HG02678 (cell line): Measurements from ENCODE around the gene RABGAP1L.

ENCODE experiments used
- ATAC-seq: cut with Tn5 transposase; IDR thresholded peaks from one replicate; pipeline ENCODE4 v1.9.1; 2021; ENCODE audit warnings: mild to moderate bottlenecking, moderate library complexity; ENCODE audit not compliant: unreplicated experiment

Gene RABGAP1L

GRCh38 chr1:174743654-174744561 is 584.6 kb downstream of the RABGAP1L start:
- no peak for ATAC-seq

- ATAC-seq, result no peak
Observed at GRCh38 chr1:174744886-174745285, 585.6 kb downstream of the RABGAP1L start.

GRCh38 chr1:174746024-174746808 is 586.9 kb downstream of the RABGAP1L start:
- no peak for ATAC-seq

DNA sequence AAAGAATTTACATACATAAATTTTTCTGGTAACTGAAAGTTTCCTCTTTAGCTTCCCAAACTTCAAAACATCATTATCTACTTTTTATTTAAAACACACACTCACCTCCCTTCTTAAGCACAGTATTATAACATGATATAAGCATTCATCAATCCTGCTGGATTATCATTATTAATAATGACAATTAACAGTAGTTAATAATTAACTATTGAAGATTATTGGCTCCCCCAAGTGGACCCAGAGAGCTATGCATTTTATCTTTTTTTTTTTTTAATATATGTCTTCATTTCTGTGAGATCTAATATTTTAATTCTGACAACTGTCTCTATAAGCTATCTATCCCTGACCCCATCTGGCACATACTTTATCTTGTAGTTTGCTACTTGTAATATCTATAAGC is 588.3 kb downstream of the RABGAP1L start:
- no peak for ATAC-seq

DNA sequence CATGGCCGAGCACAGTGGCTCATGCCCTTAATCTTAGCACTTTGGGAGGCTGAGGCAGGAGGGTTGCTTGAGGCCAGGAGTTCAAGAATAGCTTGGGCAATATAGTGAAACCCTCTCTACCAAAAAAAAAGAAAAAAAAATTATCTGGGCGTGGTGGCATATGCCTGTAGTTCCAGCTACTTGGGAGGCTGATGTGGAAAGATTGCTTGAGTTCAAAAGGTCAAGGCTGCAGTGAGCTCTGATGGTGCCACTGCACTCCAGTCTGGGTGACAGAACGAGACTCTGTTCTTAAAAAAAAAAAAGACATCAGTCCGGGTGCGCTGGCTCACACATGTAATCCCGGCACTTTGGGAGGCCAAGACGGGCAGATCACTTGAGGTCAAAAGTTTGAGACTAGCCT is 589.3 kb downstream of the RABGAP1L start:
- no peak for ATAC-seq

DNA sequence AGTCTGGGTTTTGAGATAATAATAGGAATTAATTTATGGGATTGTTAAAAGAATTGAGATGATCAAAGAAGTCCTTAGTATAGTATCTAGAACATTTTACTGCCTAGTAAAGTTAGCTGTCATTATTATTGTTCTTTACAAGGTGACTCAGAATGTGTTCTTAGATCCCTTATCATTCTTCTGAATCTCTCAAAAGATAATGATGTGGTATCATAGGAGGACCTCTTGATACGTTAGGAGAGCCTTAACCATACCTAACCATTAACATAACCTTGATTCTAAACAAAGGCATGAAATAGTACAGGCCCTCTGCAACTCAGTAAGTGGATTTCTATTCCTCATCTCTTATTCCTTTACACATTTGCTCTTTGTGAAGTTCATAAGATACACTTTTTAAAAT is 593.8 kb downstream of the RABGAP1L start:
- no peak for ATAC-seq

- ATAC-seq, result no peak
Observed at GRCh38 chr1:174761335-174761734, 602.0 kb downstream of the RABGAP1L start.

DNA sequence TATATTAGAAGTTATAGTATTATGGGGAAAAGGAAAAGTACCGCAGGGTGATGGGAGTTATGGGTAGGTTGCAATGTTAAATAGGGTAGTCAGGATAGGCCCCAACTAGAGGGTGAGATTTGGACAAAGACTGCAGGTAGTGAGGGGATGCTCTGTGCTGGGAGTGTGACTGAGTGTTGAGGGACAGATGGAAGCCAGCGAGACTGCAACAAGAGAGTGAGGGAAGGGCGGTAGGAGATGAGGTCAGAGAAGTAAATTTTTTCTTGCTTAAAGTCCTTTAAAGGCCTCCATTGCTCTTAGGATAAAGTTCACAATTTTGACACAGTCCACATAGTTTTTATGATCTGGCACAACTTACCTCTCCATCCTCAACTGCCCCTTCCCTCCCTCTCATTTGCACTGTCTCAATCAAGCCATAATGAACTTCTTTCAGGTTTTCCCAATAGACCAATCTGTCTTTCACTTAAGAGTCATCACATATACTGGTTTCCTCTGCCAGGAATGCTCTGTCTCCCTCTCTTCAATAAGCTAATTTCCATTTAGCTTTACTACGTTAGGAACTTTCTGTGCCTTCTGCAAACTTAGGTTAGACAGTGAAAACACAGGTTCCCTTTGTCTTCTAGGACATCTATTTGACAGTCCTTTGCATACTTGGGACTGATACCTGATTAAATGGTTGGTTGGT is 602.7 kb downstream of the RABGAP1L start:
- ATAC-seq, result no peak

- no peak for ATAC-seq
Observed at GRCh38 chr1:174764191-174764590, 604.9 kb downstream of the RABGAP1L start.

DNA sequence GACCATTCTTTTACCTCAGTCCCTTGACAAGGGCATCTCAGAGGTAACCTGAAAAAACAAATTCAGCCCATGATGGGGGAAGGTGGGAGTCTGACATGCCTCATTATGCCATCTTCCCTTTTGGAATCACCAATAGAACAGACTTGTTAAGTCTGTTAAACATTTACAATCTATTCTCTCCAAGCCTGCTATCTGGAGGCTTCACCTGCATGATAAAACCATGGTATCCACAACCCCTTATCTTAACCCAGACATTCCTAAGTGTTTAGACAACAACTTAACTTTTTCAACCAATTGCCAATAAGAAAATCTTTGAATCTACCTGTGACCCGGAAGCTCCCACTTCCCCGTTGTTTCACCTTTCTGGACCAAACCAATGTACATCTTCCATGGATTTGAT is 607.4 kb downstream of the RABGAP1L start:
- ATAC-seq, result no peak

- ATAC-seq, result no peak
Observed at GRCh38 chr1:174768516-174768915, 609.2 kb downstream of the RABGAP1L start.

- no peak for ATAC-seq
Observed at GRCh38 chr1:174768949-174769348, 609.6 kb downstream of the RABGAP1L start.

DNA sequence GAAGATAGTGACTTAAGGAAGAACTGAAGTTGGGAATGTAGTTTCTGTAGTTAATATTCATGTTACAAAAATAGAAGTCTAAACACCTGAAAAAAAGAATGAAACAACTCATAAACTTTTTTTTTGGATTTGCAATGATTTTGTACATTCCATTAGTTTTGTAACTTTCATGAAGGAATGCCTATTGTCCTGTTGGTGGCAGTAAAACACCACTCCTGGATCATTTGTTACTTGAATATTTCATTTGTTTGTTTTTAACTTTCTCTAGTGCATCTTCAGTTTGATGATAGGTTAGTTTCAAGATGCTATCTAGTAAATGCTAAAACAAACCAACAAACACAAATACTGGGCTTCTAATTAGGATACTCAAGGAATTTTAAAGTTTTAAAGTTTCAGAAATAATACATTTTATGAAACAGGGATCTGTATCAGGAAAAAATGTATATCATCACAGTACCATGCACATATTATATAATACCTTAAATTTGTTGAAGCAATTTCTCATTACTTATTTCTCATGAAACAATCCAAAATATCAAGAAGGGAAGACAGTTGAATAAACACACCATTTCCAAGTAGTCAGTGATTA is 610.7 kb downstream of the RABGAP1L start:
- ATAC-seq, result no peak

- ATAC-seq, result no peak
Observed at GRCh38 chr1:174775621-174776020, 616.3 kb downstream of the RABGAP1L start.

DNA sequence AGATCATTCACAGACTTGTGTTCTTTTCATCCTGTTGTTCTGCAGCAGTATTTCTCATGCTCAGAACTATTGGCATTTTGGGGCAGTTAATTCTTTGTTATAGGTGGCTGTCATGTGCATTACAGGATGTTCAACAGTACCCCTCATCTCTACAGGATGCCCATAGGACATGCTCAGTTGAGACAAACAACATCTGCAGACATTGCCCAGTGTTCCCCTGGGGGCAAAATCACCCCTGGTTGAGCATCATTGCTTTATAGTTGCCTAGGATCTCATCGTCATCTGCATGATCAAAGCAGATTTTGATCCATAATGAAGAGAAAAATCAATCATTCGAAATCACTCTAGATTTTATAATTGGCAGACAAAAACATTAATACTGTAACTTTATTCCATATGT is 617.9 kb downstream of the RABGAP1L start:
- no peak for ATAC-seq

DNA sequence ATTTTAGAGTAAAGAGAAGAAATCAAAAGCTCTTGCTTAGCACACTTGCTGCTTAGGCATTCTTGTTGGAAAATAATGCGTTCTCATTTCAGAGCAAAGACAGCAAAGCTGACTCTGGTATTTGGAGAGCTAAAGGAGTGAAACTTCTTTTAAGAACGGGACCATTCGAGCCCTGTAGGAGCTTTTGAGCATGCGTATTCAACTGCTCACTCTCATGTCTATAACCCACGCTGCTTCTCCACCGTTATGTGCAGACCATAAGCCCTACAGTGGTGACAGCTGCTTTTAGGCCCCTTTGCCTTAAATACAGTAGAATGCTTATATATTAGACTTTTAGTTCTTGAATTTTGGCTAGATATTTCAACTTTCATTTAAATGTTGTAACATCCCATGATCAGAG is 626.2 kb downstream of the RABGAP1L start:
- no peak for ATAC-seq

DNA sequence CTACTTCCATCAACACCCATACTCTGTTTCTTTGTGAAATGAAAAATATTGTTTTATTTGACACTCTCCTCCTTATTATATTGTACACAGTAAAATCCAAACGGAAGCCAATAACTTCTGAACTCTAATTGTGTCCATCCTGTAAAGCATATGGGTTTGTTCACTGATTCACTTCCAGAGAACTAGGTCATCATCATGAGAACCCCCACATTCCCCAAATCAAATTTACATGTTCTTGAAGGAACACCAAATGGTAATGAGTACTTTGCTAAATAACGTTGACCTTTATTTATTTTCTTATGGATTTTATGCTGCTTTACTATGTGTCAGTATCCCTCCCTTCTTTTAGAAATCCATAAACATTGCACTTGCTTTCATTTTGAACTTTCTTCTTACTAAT is 627.0 kb downstream of the RABGAP1L start:
- no peak for ATAC-seq

- peak; percentile 60 for ATAC-seq
Observed at GRCh38 chr1:174786760-174787159, 627.4 kb downstream of the RABGAP1L start.

- no peak for ATAC-seq
Observed at GRCh38 chr1:174788981-174789380, 629.7 kb downstream of the RABGAP1L start.

- ATAC-seq, result peak; percentile 88
Observed at GRCh38 chr1:174789399-174789798, 630.1 kb downstream of the RABGAP1L start.

DNA sequence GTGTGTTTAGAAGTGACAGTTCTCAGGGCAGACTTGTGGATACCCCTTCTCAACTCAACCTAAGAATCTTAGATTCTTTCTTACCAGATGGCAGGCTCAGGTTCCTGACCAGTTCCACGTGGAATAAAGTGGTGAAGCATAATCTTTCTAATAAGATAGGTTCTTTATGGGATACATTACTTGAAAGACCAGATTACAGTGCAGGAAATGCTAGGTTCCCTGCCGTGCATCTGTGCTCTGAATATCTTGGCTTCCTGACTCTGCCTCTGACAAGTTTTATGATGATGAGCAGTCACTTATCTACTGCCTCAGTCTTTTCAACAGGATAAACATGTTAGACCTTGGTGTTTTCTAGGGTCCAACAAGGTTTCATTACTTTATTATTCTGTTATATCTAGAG is 632.5 kb downstream of the RABGAP1L start:
- ATAC-seq, result no peak
